NT2/D1 (cell line): Measurements from ENCODE around the gene FOXL3.

Experiments
- SUZ12 ChIP-seq: IDR thresholded peaks from 2 replicates; pipeline ENCODE4 v1.6.1; 2011; ENCODE audit not compliant: insufficient read length, insufficient read depth; ENCODE audit errors: extremely low read depth
- YY1 ChIP-seq: IDR thresholded peaks from 2 replicates; pipeline ENCODE4 v1.6.1; 2011; ENCODE audit not compliant: insufficient read length, insufficient read depth
- ZNF274 ChIP-seq: IDR thresholded peaks from 2 replicates; pipeline ENCODE4 v1.6.1; 2011; ENCODE audit warnings: mild to moderate bottlenecking, low read depth, low read length

DNA sequence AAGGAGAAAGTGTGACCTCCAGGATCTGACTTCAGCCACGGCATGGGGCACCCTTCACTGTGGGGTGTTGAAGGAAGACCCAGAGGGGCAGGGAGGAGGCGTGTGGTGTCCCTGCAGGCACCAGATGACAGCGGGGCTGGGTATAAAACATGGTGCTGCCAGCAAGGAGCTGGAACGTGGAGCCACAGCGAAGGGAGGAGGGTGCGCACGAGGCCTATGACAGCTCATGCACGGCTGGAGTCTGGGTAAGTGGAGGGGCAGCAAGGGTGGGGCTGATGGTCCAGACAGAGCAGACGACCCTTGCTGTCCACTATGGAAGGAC, 27.8 kb upstream of the FOXL3 start:
- TF ChIP-seq YY1: no peak
- TF ChIP-seq ZNF274: no peak
- no peak for TF ChIP-seq SUZ12
